NB4 (cell line): ENCODE data around the gene RSPH6A.

ENCODE experiments used
- CTCF ChIP-seq: IDR thresholded peaks from one replicate; pipeline ENCODE4 v1.5.1; 2012; ENCODE audit warnings: low read depth, low read length
- MAX ChIP-seq: IDR thresholded peaks from 2 replicates; pipeline ENCODE4 v1.6.1; 2011; ENCODE audit warnings: low read depth, low read length
- POLR2A ChIP-seq: IDR thresholded peaks from 2 replicates; pipeline ENCODE4 v1.6.1; 2011; ENCODE audit warnings: mild to moderate bottlenecking; ENCODE audit not compliant: insufficient read length; ENCODE audit errors: extremely low read depth

- TF ChIP-seq POLR2A, result no peak
- no peak for TF ChIP-seq CTCF
- TF ChIP-seq MAX, result no peak
These were observed 52.1 kb downstream of the RSPH6A start for GRCh38 chr19:45762870-45763631.
